CD14-positive monocyte (primary cell): Measurements from ENCODE around the gene TCHP. TPM values are rescaled to one million over a fixed set of nuclear protein-coding genes. Genes with fewer than 3 reads are reported as not detected.

Experiments
- DNase-seq, 3 donors: peaks; one replicate each; pipeline ENCODE4 v3.0.0-alpha.2; 2011 to 2022
- H2AFZ ChIP-seq: 2 replicates; pipeline ENCODE4 v1.6.0; 2012; ENCODE audit warnings: mild to moderate bottlenecking, low read depth, low read length, inconsistent platforms; ENCODE audit not compliant: insufficient read depth, poor library complexity, severe bottlenecking
- H3K27ac ChIP-seq, 2 donors: 1 replicate in 1 of 2; 2 replicates in 1 of 2; pipeline ENCODE4 v1.5.1; 2012 to 2013; ENCODE audit warnings: low read length in 2 of 2, control low read depth in 1 of 2, inconsistent platforms in 1 of 2, low read depth in 1 of 2, mild to moderate bottlenecking in 1 of 2
- H3K27me3 ChIP-seq, 2 donors: one replicate each; pipeline versions ENCODE4 v1.6.0 to v1.6.1; 2011 to 2013; ENCODE audit warnings: low read length in 2 of 2; ENCODE audit not compliant: control insufficient read depth in 2 of 2, insufficient read depth in 2 of 2
- H3K36me3 ChIP-seq, 2 donors: replicated peaks in 1 of 2; 1 replicate in 1 of 2; 2 replicates in 1 of 2; pipeline versions ENCODE4 v1.5.1 to v1.6.1; 2012 to 2013; ENCODE audit warnings: low read length in 2 of 2, control low read depth in 1 of 2, inconsistent platforms in 1 of 2, mild to moderate bottlenecking in 1 of 2; ENCODE audit not compliant: insufficient read depth in 2 of 2, control insufficient read depth in 1 of 2
- H3K4me1 ChIP-seq, 2 donors: 1 replicate in 1 of 2; 2 replicates in 1 of 2; pipeline versions ENCODE4 v1.5.1 to v1.6.1; 2012 to 2013; ENCODE audit warnings: low read length in 2 of 2, control low read depth in 1 of 2, inconsistent platforms in 1 of 2, mild to moderate bottlenecking in 1 of 2, moderate library complexity in 1 of 2; ENCODE audit not compliant: insufficient read depth in 2 of 2, control insufficient read depth in 1 of 2
- H3K4me2 ChIP-seq: replicated peaks from 2 replicates; pipeline ENCODE3; 2012; ENCODE audit warnings: low read length, moderate library complexity, mild to moderate bottlenecking; ENCODE audit not compliant: poor library complexity, severe bottlenecking; ENCODE audit errors: extremely low read depth
- H3K4me3 ChIP-seq, 3 experiments: fragments of 200-600 bp in 1 of 3; sonication (generic) in 1 of 3; replicated peaks in 1 of 3; 1 replicate in 2 of 3; 2 replicates in 1 of 3; pipeline ENCODE4 v1.5.1; 2011 to 2013; ENCODE audit warnings: low read length in 3 of 3, mild to moderate bottlenecking in 3 of 3, control low read depth in 2 of 3, low read depth in 2 of 3, inconsistent platforms in 1 of 3, moderate library complexity in 1 of 3
- H3K79me2 ChIP-seq: 2 replicates; pipeline ENCODE4 v1.6.0; 2012; ENCODE audit warnings: mild to moderate bottlenecking, control low read depth, inconsistent platforms, low read length, moderate library complexity; ENCODE audit not compliant: insufficient read depth
- H3K9ac ChIP-seq: 2 replicates; pipeline ENCODE4 v1.6.0; 2017; ENCODE audit warnings: low read length, mild to moderate bottlenecking; ENCODE audit not compliant: insufficient read depth, poor library complexity, severe bottlenecking
- H3K9me3 ChIP-seq, 2 donors: replicated peaks in 1 of 2; 1 replicate in 1 of 2; 2 replicates in 1 of 2; pipeline versions ENCODE4 v1.5.1 to v1.6.1; 2012 to 2013; ENCODE audit warnings: low read length in 2 of 2, control low read depth in 1 of 2; ENCODE audit not compliant: control insufficient read depth in 1 of 2, insufficient read depth in 1 of 2
- H4K20me1 ChIP-seq: 2 replicates; pipeline ENCODE4 v1.6.0; 2012; ENCODE audit warnings: mild to moderate bottlenecking, low read length, control low read depth, moderate library complexity; ENCODE audit not compliant: insufficient read depth
- H3K27ac Mint-ChIP-seq, 7 donors: one replicate each; pipeline ENCODE4 v1.8.0; 2020; ENCODE audit warnings: mild to moderate bottlenecking in 7 of 7, mixed read lengths in 7 of 7, moderate library complexity in 6 of 7, inconsistent platforms in 2 of 7
- H3K27me3 Mint-ChIP-seq, 3 donors: one replicate each; pipeline ENCODE4 v1.8.0; 2021 to 2022; ENCODE audit warnings: low read depth in 3 of 3, mild to moderate bottlenecking in 3 of 3, mixed read lengths in 3 of 3, moderate library complexity in 3 of 3, inconsistent platforms in 1 of 3
- H3K36me3 Mint-ChIP-seq, 2 donors: one replicate each; pipeline ENCODE4 v1.8.0; 2020; ENCODE audit warnings: mixed read lengths in 2 of 2, inconsistent platforms in 1 of 2, mild to moderate bottlenecking in 1 of 2
- H3K4me1 Mint-ChIP-seq: one replicate; pipeline ENCODE4 v1.8.0; 2020; ENCODE audit warnings: mild to moderate bottlenecking, mixed read lengths
- H3K4me3 Mint-ChIP-seq, 2 donors: one replicate each; pipeline ENCODE4 v1.8.0; 2020; ENCODE audit warnings: mild to moderate bottlenecking in 2 of 2, mixed read lengths in 2 of 2, moderate library complexity in 1 of 2
- H3K9me3 Mint-ChIP-seq, 7 donors: one replicate each; pipeline ENCODE4 v1.8.0; 2020 to 2022; ENCODE audit warnings: mixed read lengths in 7 of 7, mild to moderate bottlenecking in 6 of 7, moderate library complexity in 6 of 7, inconsistent platforms in 2 of 7
- WGBS: methylation state at CpG from one replicate; pipeline ENCODE4 v1.1.5; 2013; ENCODE audit warnings: missing lambda C conversion rate; ENCODE audit not compliant: insufficient coverage; 5-methylcytosine and 5-hydroxymethylcytosine counted together
- intact Hi-C, 2 donors: fragments of 100-400 bp; cut with micrococcal nuclease; formaldehyde crosslinking; loops; one replicate each; pipeline versions ENCODE4 v1.15.0 to v1.15.1; 2023
- polyA plus RNA-seq, 3 donors: library from polyadenylated mRNA; depleted of rRNA in 1 of 3; unstranded in 2 of 3; stranded (reverse) in 1 of 3; fragments of 300-500 nt in 2 of 3; fragments of >200 nt in 1 of 3; fragmentation: Illumina TruSeq in 2 of 3; gene quantifications; 1 replicate in 2 of 3; 2 replicates in 1 of 3; pipeline ENCODE4 v1.2.3, GENCODE V29; 2012 to 2021
- TF ChIP-seq, protein P1 (sequence below): fragments of 200-600 bp; IDR thresholded peaks from one replicate; pipeline ENCODE4 v1.8.0; 2022; ENCODE audit warnings: antibody characterized with exemption, mild to moderate bottlenecking

The TCHP gene
- polyA plus RNA-seq, 3 donors: 2.6 to 24.5 (median 7.3) TPM

DNA sequence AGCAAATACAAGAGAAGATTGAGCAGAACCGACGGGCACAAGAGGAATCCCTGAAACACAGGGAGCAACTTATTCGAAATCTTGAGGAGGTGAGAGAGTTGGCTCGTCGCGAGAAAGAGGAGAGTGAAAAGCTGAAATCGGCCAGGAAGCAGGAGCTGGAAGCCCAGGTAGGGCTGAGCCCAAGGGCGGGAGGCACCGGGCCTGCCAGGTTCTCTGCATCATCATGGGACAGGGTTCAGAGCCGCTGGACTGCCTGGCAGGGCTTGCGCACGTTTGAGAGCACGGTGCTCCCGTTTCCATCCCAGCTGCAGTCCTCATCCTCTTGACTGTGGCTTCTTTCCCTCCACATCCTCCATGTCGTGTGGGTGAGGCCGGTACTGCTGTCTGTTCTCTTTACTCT, 14.4 kb downstream of the TCHP start:
- H3K27ac Mint-ChIP-seq: peak overlapping the region in 3 of 7 donors; percentile 2 to 73 (median 42)
- Histone ChIP-seq H4K20me1 (peaks cover 14% of the 10 kb centered on the region), H3K9ac (no peak overlapping the region), H3K79me2 (no peaks in the 10 kb centered on the region), H3K4me2 (no peak overlapping the region), H3K36me3 (peaks cover 85 to 100% of the 10 kb centered on the region in 2 donors), H2AFZ (no peak overlapping the region), H3K27me3 (no peaks in the 10 kb centered on the region), H3K4me1 (no peaks in the 10 kb centered on the region), H3K4me3 (no peak overlapping the region), H3K9me3 (no peaks in the 10 kb centered on the region), H3K27ac (peak overlapping the region in 1 of 2 donors; percentile 36)
- 96% methylated on average over 16 of the region's 16 CpGs for WGBS
- H3K36me3 Mint-ChIP-seq: peaks cover 87 to 99% of the 10 kb centered on the region in 2 donors
- H3K9me3 Mint-ChIP-seq: no peaks in the 10 kb centered on the region
- no peak overlapping the region for H3K4me3 Mint-ChIP-seq
- intact Hi-C loops: no loop called here
- TF ChIP-seq, protein P1, sequence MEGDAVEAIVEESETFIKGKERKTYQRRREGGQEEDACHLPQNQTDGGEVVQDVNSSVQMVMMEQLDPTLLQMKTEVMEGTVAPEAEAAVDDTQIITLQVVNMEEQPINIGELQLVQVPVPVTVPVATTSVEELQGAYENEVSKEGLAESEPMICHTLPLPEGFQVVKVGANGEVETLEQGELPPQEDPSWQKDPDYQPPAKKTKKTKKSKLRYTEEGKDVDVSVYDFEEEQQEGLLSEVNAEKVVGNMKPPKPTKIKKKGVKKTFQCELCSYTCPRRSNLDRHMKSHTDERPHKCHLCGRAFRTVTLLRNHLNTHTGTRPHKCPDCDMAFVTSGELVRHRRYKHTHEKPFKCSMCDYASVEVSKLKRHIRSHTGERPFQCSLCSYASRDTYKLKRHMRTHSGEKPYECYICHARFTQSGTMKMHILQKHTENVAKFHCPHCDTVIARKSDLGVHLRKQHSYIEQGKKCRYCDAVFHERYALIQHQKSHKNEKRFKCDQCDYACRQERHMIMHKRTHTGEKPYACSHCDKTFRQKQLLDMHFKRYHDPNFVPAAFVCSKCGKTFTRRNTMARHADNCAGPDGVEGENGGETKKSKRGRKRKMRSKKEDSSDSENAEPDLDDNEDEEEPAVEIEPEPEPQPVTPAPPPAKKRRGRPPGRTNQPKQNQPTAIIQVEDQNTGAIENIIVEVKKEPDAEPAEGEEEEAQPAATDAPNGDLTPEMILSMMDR: no peak
- H3K27me3 Mint-ChIP-seq: peaks cover 0 to 1% (median 0%) of the 10 kb centered on the region in 3 donors
- no peaks in the 10 kb centered on the region for H3K4me1 Mint-ChIP-seq
- DNase-seq: no peak

DNA sequence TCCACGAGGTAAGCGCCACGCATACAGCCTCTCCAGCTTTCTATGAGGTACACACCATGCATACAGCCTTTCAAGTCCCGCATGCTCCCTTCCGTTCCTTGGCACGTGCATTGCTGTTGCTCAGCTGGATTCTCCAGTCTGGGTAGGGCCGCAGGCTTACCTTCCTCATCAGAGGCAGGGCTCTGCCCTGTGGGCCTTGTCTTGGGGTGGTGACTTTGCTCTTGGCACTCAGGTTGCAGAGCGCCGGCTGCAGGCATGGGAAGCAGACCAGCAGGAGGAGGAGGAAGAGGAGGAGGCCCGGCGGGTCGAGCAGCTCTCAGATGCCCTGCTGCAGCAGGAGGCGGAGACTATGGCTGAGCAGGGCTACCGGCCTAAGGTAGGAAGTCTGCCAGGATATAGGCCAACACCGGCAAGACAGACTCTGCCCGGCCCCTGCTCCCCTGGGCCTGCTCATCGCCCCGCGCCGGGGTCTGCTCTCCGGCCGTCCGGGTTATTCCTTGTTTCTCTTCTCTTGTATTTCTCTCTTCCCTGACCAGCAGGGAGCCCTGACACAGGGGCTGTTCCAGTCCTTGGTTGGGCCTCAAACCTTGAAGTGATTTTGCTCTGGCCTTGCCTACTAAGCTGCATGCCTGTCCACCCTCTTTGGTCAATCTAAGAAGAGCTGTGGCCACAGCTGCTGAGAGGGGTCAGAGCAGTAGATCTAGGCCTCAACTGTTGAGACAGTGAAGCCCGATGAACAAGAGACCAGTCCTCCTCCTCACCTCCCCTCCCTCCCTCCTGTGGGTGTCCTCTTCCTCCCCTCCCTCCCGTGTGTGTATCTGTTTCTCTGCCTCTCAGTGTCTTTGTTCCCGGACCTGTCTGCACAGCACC, 15.3 kb downstream of the TCHP start:
- H3K4me3 Mint-ChIP-seq: no peak overlapping the region

More for the DNA sequence above, 15.3 kb downstream of the TCHP start:
- no peaks in the 10 kb centered on the region for H3K4me1 Mint-ChIP-seq
- H3K9me3 Mint-ChIP-seq: no peaks in the 10 kb centered on the region
- TF ChIP-seq, protein P1: no peak
- Histone ChIP-seq H3K4me1 (no peaks in the 10 kb centered on the region), H3K79me2 (no peaks in the 10 kb centered on the region), H3K27ac (peak overlapping the region in 1 of 2 donors; percentile 37), H3K4me3 (no peak overlapping the region), H4K20me1 (peaks cover 14% of the 10 kb centered on the region), H2AFZ (no peak overlapping the region), H3K4me2 (no peak overlapping the region), H3K27me3 (no peaks in the 10 kb centered on the region), H3K9me3 (no peaks in the 10 kb centered on the region), H3K36me3 (peaks cover 88 to 100% of the 10 kb centered on the region in 2 donors), H3K9ac (no peak overlapping the region)
- H3K36me3 Mint-ChIP-seq: peaks cover 90 to 99% of the 10 kb centered on the region in 2 donors
- 95% methylated on average over 25 of the region's 26 CpGs for WGBS
- intact Hi-C loops: no loop called here
- H3K27ac Mint-ChIP-seq: peak overlapping the region in 4 of 7 donors; percentile 3 to 81 (median 73)
- no peak for DNase-seq
- H3K27me3 Mint-ChIP-seq: peaks cover 0 to 1% (median 0%) of the 10 kb centered on the region in 3 donors
